Natural killer cell (primary cell): ENCODE data around the gene MAN1C1. TPM values are rescaled to one million over a fixed set of nuclear protein-coding genes. Genes with fewer than 3 reads are reported as not detected.

Source experiments
- ATAC-seq, 3 donors: fragments of 150-1000 bp in 2 of 3; fragments of 200-7000 bp in 1 of 3; cut with Tn5 transposase; 1 replicate in 1 of 3; 2 replicates in 2 of 3; pipeline ENCODE4 v1.10.0; 2021; ENCODE audit warnings: mild to moderate bottlenecking in 2 of 3, moderate library complexity in 2 of 3
- DNase-seq, 2 donors: peaks; one replicate each; pipeline versions ENCODE4 v3.0.0 to v3.0.0-alpha.2; 2013 to 2021; ENCODE audit warnings: mixed read lengths in 1 of 2
- H3K27ac ChIP-seq: one replicate; pipeline ENCODE4 v1.5.1; 2013; ENCODE audit warnings: mild to moderate bottlenecking, low read length
- H3K27me3 ChIP-seq: one replicate; pipeline ENCODE4 v1.6.1; 2013; ENCODE audit warnings: low read length; ENCODE audit not compliant: control insufficient read depth, insufficient read depth
- H3K36me3 ChIP-seq: one replicate; pipeline ENCODE4 v1.6.1; 2013; ENCODE audit warnings: low read length; ENCODE audit not compliant: control insufficient read depth, insufficient read depth
- H3K4me1 ChIP-seq: one replicate; pipeline ENCODE4 v1.6.1; 2013; ENCODE audit warnings: low read length; ENCODE audit not compliant: control insufficient read depth, insufficient read depth
- H3K4me3 ChIP-seq: one replicate; pipeline ENCODE4 v1.5.1; 2013; ENCODE audit warnings: low read length
- H3K9me3 ChIP-seq: one replicate; pipeline ENCODE4 v1.6.1; 2013; ENCODE audit warnings: low read length; ENCODE audit not compliant: control insufficient read depth, insufficient read depth
- H3K27ac Mint-ChIP-seq, 2 donors: one replicate each; pipeline ENCODE4 v1.8.0; 2022; ENCODE audit warnings: mild to moderate bottlenecking in 2 of 2, mixed read lengths in 2 of 2, moderate library complexity in 1 of 2
- H3K27me3 Mint-ChIP-seq, 2 donors: one replicate each; pipeline ENCODE4 v1.8.0; 2022; ENCODE audit warnings: low read depth in 2 of 2, mixed read lengths in 2 of 2
- H3K36me3 Mint-ChIP-seq: one replicate; pipeline ENCODE4 v1.8.0; 2022; ENCODE audit warnings: mixed read lengths
- H3K4me1 Mint-ChIP-seq, 2 donors: one replicate each; pipeline ENCODE4 v1.8.0; 2022; ENCODE audit warnings: mixed read lengths in 2 of 2
- H3K4me3 Mint-ChIP-seq: one replicate; pipeline ENCODE4 v1.8.0; 2022; ENCODE audit warnings: mild to moderate bottlenecking, moderate library complexity, mixed read lengths
- H3K9me3 Mint-ChIP-seq, 2 donors: one replicate each; pipeline ENCODE4 v1.8.0; 2022; ENCODE audit warnings: mixed read lengths in 2 of 2
- WGBS: methylation state at CpG from one replicate; pipeline ENCODE4 v1.1.7; 2013; ENCODE audit warnings: missing lambda C conversion rate; ENCODE audit not compliant: insufficient coverage; 5-methylcytosine and 5-hydroxymethylcytosine counted together
- intact Hi-C: fragments of 100-400 bp; cut with micrococcal nuclease; formaldehyde crosslinking; loops from one replicate; pipeline ENCODE4 v1.14.2; 2022
- total RNA-seq, 4 donors: library from RNA; stranded (reverse); fragments of 120-200 nt in 1 of 4; gene quantifications; one replicate each; pipeline versions ENCODE4 v1.2.3 to v1.2.4, GENCODE V29; 2013 to 2022
- TF ChIP-seq, protein P1 (sequence below): fragments of 200-600 bp; IDR thresholded peaks from one replicate; pipeline ENCODE4 v1.8.0; 2022; ENCODE audit warnings: antibody characterized with exemption

MAN1C1 gene
- total RNA-seq, 3 donors from 2014 or later (not counting 1 experiment from before 2014, with no cell fraction given) = 3.6 to 7.5 (median 7.1) TPM

DNA sequence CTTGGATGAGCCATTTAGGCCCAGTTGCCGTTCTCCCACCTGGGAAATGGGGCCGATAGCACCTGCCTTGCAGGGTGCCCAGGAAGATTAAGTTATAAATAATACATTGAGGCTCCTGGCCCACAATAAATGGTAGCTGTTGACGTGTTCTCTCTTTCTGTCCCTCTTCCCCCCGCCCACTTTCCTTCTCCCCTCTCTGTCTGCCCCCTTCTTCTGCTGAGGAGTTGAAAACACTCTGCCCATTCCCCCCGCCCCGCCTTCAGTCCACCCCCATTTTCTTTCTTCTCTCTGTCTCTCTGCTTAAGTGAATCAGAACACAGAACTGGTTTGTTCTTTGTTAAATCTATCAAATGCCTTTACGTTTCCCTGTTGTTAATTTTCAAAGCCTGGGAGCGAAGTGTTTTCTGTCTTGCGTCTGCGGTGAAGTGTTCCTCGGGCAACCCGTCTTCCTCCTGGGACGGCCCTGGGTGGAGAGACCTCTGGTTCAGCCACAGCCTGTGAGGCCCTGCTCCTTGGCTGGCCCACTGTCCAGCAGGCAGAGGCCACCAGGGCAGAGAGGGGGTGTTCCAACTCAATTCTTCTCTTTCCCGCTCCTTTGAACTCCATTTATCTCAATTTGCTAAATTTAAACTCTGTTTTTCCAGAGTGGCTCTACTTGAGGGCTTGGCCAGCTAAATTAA lies 154.1 kb downstream of the MAN1C1 start:
- Histone ChIP-seq H3K36me3 (peaks cover 2% of the 10 kb centered on the region), H3K27me3 (peaks cover 2% of the 10 kb centered on the region), H3K4me3 (no peak overlapping the region), H3K27ac (no peak overlapping the region), H3K9me3 (no peaks in the 10 kb centered on the region), H3K4me1 (peaks cover 39% of the 10 kb centered on the region)
- no peak overlapping the region for H3K27ac Mint-ChIP-seq
- WGBS = 81% methylated on average over 14 of the region's 14 CpGs
- no peaks in the 10 kb centered on the region for H3K9me3 Mint-ChIP-seq
- TF ChIP-seq, protein P1, sequence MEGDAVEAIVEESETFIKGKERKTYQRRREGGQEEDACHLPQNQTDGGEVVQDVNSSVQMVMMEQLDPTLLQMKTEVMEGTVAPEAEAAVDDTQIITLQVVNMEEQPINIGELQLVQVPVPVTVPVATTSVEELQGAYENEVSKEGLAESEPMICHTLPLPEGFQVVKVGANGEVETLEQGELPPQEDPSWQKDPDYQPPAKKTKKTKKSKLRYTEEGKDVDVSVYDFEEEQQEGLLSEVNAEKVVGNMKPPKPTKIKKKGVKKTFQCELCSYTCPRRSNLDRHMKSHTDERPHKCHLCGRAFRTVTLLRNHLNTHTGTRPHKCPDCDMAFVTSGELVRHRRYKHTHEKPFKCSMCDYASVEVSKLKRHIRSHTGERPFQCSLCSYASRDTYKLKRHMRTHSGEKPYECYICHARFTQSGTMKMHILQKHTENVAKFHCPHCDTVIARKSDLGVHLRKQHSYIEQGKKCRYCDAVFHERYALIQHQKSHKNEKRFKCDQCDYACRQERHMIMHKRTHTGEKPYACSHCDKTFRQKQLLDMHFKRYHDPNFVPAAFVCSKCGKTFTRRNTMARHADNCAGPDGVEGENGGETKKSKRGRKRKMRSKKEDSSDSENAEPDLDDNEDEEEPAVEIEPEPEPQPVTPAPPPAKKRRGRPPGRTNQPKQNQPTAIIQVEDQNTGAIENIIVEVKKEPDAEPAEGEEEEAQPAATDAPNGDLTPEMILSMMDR = no peak
- H3K27me3 Mint-ChIP-seq = peaks cover 9 to 12% of the 10 kb centered on the region in 2 donors
- ATAC-seq (no peak), DNase-seq (peak in 1 of 2 donors; percentile 46)
- no peak overlapping the region for H3K4me3 Mint-ChIP-seq
- no peaks in the 10 kb centered on the region for H3K36me3 Mint-ChIP-seq
- intact Hi-C loops = loop anchor here (10.0 kb wide), 1 partner anchor 226 kb away; the partner anchor contains the start of gene LDLRAP1
- H3K4me1 Mint-ChIP-seq = peaks cover 19 to 33% of the 10 kb centered on the region in 2 donors

DNA sequence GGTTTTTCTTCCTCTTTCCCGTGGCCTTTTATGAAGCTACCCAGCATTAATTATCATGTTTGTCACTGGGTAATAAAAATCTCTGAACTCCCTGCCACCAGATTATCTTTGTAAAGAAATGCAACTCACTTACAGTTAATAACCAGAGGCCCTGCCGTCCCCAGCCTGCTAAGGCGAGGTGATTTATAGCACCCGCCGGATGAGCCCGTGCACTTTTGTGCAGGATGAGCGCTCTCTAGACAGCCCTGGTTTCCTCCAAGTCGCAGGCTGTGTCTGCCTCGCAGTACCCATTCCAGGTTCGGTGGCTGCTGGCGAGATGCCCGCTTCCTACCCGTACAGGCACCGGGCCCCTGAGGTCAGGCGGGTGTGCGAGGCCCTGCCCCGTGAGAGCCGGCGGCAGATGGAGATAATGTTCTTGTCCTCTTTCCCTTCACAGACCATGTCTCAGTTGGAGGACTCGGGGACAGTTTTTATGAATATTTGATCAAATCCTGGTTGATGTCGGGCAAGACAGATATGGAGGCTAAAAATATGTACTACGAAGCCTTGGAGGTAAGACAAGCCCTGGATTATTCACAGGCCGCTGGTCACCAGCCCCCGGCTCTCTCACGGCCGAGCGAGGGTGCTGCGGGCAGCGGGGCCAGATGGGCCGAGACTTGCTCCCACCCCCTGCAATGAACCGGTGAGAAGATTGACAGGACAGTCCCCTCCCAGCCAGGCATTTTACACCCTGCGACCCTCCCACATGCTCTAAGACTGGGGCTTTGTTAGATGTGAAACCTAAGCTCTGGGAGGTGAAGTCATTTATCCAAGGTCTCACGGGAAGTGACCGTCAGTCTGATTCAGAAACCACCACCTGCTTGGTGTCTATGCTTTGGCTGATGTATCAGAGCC lies 154.9 kb downstream of the MAN1C1 start:
- Mint-ChIP-seq H3K27ac (no peak overlapping the region), H3K36me3 (no peaks in the 10 kb centered on the region), H3K4me1 (peaks cover 19 to 30% of the 10 kb centered on the region in 2 donors), H3K9me3 (no peaks in the 10 kb centered on the region), H3K27me3 (peaks cover 9 to 12% of the 10 kb centered on the region in 2 donors), H3K4me3 (no peak overlapping the region)
- H3K36me3 ChIP-seq = peaks cover 2% of the 10 kb centered on the region
- DNase-seq (peak in 1 of 2 donors; percentile 65), ATAC-seq (no peak)
- no peak overlapping the region for H3K27ac ChIP-seq
- H3K4me1 ChIP-seq = peaks cover 34% of the 10 kb centered on the region
- intact Hi-C loops = loop anchor here (10.0 kb wide), 1 partner anchor 227 kb away; the partner anchor contains the start of gene LDLRAP1
- TF ChIP-seq, protein P1 = no peak
- WGBS = 46% methylated on average over 34 of the region's 34 CpGs
- peaks cover 2% of the 10 kb centered on the region for H3K27me3 ChIP-seq
- no peak overlapping the region for H3K4me3 ChIP-seq
- H3K9me3 ChIP-seq = no peaks in the 10 kb centered on the region

DNA sequence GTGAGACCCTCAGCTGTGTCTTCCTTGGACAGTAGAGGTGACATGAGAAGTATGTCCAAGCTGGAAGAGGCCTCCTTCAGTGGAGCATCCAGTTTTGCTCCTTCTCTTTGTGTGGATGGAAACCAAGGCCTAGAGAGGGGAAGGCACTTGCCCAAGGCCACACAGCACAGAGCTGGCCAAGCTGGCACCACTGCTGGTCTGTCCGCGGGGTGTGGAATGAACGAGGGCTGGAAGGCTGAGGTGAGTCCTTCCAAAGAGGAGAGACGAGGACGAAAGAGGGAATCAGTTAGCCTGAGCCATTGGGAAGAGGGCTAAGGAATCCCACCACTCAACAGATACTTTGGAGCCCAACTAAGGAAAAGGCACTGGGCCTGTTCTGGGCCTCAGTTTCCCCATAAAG lies 155.6 kb downstream of the MAN1C1 start:
- TF ChIP-seq, protein P1 = no peak
- Histone ChIP-seq H3K27me3 (peaks cover 2% of the 10 kb centered on the region), H3K36me3 (peaks cover 2% of the 10 kb centered on the region), H3K4me3 (no peak overlapping the region), H3K9me3 (no peaks in the 10 kb centered on the region), H3K27ac (no peak overlapping the region), H3K4me1 (peaks cover 31% of the 10 kb centered on the region)
- intact Hi-C loops = loop anchor here (10.0 kb wide), 1 partner anchor 227 kb away; the partner anchor contains the start of gene LDLRAP1
- Mint-ChIP-seq H3K36me3 (no peaks in the 10 kb centered on the region), H3K27me3 (peaks cover 9 to 12% of the 10 kb centered on the region in 2 donors), H3K4me1 (peaks cover 19 to 30% of the 10 kb centered on the region in 2 donors), H3K9me3 (no peaks in the 10 kb centered on the region), H3K27ac (no peak overlapping the region), H3K4me3 (no peak overlapping the region)
- WGBS = 96% methylated on average over 5 of the region's 5 CpGs
- DNase-seq (no peak), ATAC-seq (no peak)
